Heart right ventricle (tissue), 16 donors: ENCODE measurements around the gene NRARP. TPM values are rescaled to one million over a fixed set of nuclear protein-coding genes. Genes with fewer than 3 reads are reported as not detected.

Experiments
- ATAC-seq, 8 donors: fragments of 200-7000 bp; cut with Tn5 transposase; one replicate each; pipeline ENCODE4 v1.9.1; 2020; ENCODE audit warnings: mild to moderate bottlenecking in 8 of 8, moderate library complexity in 8 of 8, moderate number of reproducible peaks in 1 of 8
- DNase-seq, 2 donors: peaks; one replicate each; pipeline ENCODE4 v3.0.0-alpha.2; 2020
- H3K27ac ChIP-seq, 10 donors: fragments of 200-600 bp; sonication (generic) in 2 of 10; one replicate each; pipeline versions ENCODE4 v1.5.0 to v1.8.0; 2020 to 2022; ENCODE audit warnings: mild to moderate bottlenecking in 3 of 10
- H3K27me3 ChIP-seq, 7 donors: fragments of 200-600 bp; one replicate each; pipeline ENCODE4 v1.8.0; 2021 to 2022; ENCODE audit warnings: mild to moderate bottlenecking in 2 of 7
- H3K36me3 ChIP-seq, 9 donors: fragments of 200-600 bp; sonication (generic) in 1 of 9; one replicate each; pipeline versions ENCODE4 v1.5.0 to v1.8.0; 2020 to 2022; ENCODE audit warnings: mild to moderate bottlenecking in 2 of 9
- H3K4me1 ChIP-seq, 9 donors: fragments of 200-600 bp; sonication (generic) in 1 of 9; one replicate each; pipeline versions ENCODE4 v1.5.0 to v1.8.0; 2020 to 2022; ENCODE audit warnings: mild to moderate bottlenecking in 4 of 9
- H3K4me3 ChIP-seq, 10 donors: fragments of 200-600 bp; sonication (generic) in 2 of 10; one replicate each; pipeline versions ENCODE4 v1.5.0 to v1.8.0; 2020 to 2022; ENCODE audit warnings: mild to moderate bottlenecking in 7 of 10, moderate library complexity in 2 of 10
- H3K9me3 ChIP-seq, 11 donors: fragments of 200-600 bp in 10 of 11; sonication (generic) in 2 of 11; one replicate each; pipeline versions ENCODE4 v1.5.0 to v1.8.0; 2013 to 2022; ENCODE audit warnings: mild to moderate bottlenecking in 2 of 11, control low read depth in 1 of 11, moderate library complexity in 1 of 11
- CTCF ChIP-seq, 9 donors: fragments of 200-600 bp; sonication (generic) in 2 of 9; IDR thresholded peaks; one replicate each; pipeline versions ENCODE4 v1.5.0 to v1.8.0; 2021 to 2022; ENCODE audit warnings: antibody characterized with exemption in 9 of 9, mild to moderate bottlenecking in 5 of 9, moderate library complexity in 1 of 9
- WGBS, 2 donors: extraction: QIAGEN DNeasy Blood & Tissue Kit; methylation state at CpG; one replicate each; pipeline ENCODE4 v1.1.7; 2013; ENCODE audit warnings: inconsistent platforms in 1 of 2; 5-methylcytosine and 5-hydroxymethylcytosine counted together
- intact Hi-C, 10 donors: fragments of 100-400 bp; cut with DNase I; formaldehyde crosslinking; loops; one replicate each; pipeline versions ENCODE4 v1.11.1 to v1.14.2; 2022
- polyA plus RNA-seq, 2 donors: library from polyadenylated mRNA; stranded (reverse); fragments of 200-250 nt; gene quantifications; one replicate each; pipeline ENCODE4 v1.2.3, GENCODE V29; 2013
- total RNA-seq, 10 donors: library from RNA; stranded (reverse); fragmentation: NEBNext Ultra II Directional in 3 of 10; extraction: Animal tissue kit (Norgen Biotek cat#: 25700) in 3 of 10; gene quantifications; one replicate each; pipeline versions ENCODE4 v1.2.1 to v1.2.4, GENCODE V29; 2021 to 2023
- donor health status: Arrhythmogenic right ventricular cardiomyopathy.
- donor health status: ischemic (EF 13 %, LVEDD 7.1; RV severe dilation, severe dysfunction).
- donor health status: healthy with polysubstance abuse.
- donor health status: DM: no; HTN: yes; CAD: no.
- donor health status: DM: no; HTN: no; CAD: no.
- donor health status: ischemic (EF 25% LVEDD 6.9; RV normal size, moderate dysfunction).
- donor health status: ischemic (EF 25% LVEDD 5.7; RV mildly dilated, moderate dysfunction).
- donor health status: healthy.
- donor health status: DM: yes; HTN: yes; CAD: no.
- donor health status: Ischemic cardiomyopathy.
- donor health status: ischemic (EF 35%, LVEDD 5.7; RV mildly dilated, moderate dysfunction).
- donor health status: nonischemic (EF 11% LVEDD 7.7; RV severe dilation, severe dysfunction).
- donor health status: DM: yes; HTN: yes; CAD: no.
- donor health status: PGD.
- donor health status: ischemic (EF 29% LVEDD 5.4; RV normal size, mild dysfunction).
- donor health status: nonischemic (EF 23%, LVEDD 6.1; RV moderate dilation, normal function).

NRARP gene
- total and polyA plus RNA-seq, 12 donors = 2.0 to 20.8 (median 11.1) TPM

- H3K9me3 ChIP-seq = no peaks in the 10 kb centered on the region
- DNase-seq = no peak
- WGBS, 2 donors = 95% methylated on average over 12 of the region's 12 CpGs
- no peak for ATAC-seq
- no peaks in the 10 kb centered on the region for H3K36me3 ChIP-seq
- H3K27me3 ChIP-seq = peaks cover 0 to 3% (median 0%) of the 10 kb centered on the region in 7 donors
- H3K27ac ChIP-seq = no peak overlapping the region
- H3K4me1 ChIP-seq = peaks cover under 1 to 13% (median 11%) of the 10 kb centered on the region in 9 donors
- no peak for TF ChIP-seq CTCF (IDR thresholded peaks at IDR 0.05)
- H3K4me3 ChIP-seq = no peak overlapping the region
- intact Hi-C loops = no loop called here
These were observed 23.7 kb upstream of the NRARP start for GRCh38 chr9:137325799-137326198.

- TF ChIP-seq CTCF (IDR thresholded peaks at IDR 0.05) = no peak
- H3K27ac ChIP-seq = no peak overlapping the region
- 95 to 96% methylated on average over 10 of the region's 10 CpGs for WGBS, 2 donors
- H3K36me3 ChIP-seq = no peaks in the 10 kb centered on the region
- peaks cover 0 to 3% (median 0%) of the 10 kb centered on the region in 7 donors for H3K27me3 ChIP-seq
- DNase-seq (no peak), ATAC-seq (no peak)
- no peak overlapping the region for H3K4me3 ChIP-seq
- intact Hi-C loops = no loop called here
- peaks cover 7 to 19% (median 18%) of the 10 kb centered on the region in 9 donors for H3K4me1 ChIP-seq
- no peaks in the 10 kb centered on the region for H3K9me3 ChIP-seq
These were observed 23.1 kb upstream of the NRARP start for GRCh38 chr9:137325124-137325523.

GRCh38 chr9:137323531-137324331 lies 21.7 kb upstream of the NRARP start:
- ATAC-seq (no peak), DNase-seq (peak in 1 of 2 donors; percentile 19)
- Histone ChIP-seq H3K36me3 (no peaks in the 10 kb centered on the region), H3K4me3 (no peak overlapping the region), H3K27ac (no peak overlapping the region), H3K4me1 (peaks cover 14 to 33% (median 30%) of the 10 kb centered on the region in 9 donors), H3K9me3 (no peaks in the 10 kb centered on the region), H3K27me3 (peaks cover 0 to 3% (median 0%) of the 10 kb centered on the region in 7 donors)
- intact Hi-C loops = no loop called here
- 93 to 95% methylated on average over 35 to 37 of the region's 37 CpGs for WGBS, 2 donors
- no peak for TF ChIP-seq CTCF (IDR thresholded peaks at IDR 0.05)

GRCh38 chr9:137321726-137322361 lies 19.8 kb upstream of the NRARP start:
- intact Hi-C loops = no loop called here
- Histone ChIP-seq H3K4me3 (no peak overlapping the region), H3K27me3 (peaks cover 0 to 7% (median 4%) of the 10 kb centered on the region in 7 donors), H3K4me1 (peaks cover 21 to 52% (median 41%) of the 10 kb centered on the region in 9 donors), H3K36me3 (no peaks in the 10 kb centered on the region), H3K27ac (peak overlapping the region in 4 of 10 donors; percentile 64 to 90 (median 88)), H3K9me3 (no peaks in the 10 kb centered on the region)
- ATAC-seq (no peak), DNase-seq (no peak)
- WGBS, 2 donors = 86 to 89% methylated on average over 22 of the region's 22 CpGs
- no peak for TF ChIP-seq CTCF (IDR thresholded peaks at IDR 0.05)
